Measurements from ENCODE around the gene ITGAD.

ITGAD gene

GRCh38 chr16:31365131-31365865 lies 27.8 kb upstream of the ITGAD start:
- H3K79me2 ChIP-seq (ENCODE audit: low read length): no peaks in the 10 kb centered on the region
- peaks cover 6% of the 10 kb centered on the region for H3K36me3 ChIP-seq (replicated peaks; ENCODE audit: low read depth, low read length)
- H2AFZ ChIP-seq (ENCODE audit: low read depth, low read length): no peak overlapping the region
- TF ChIP-seq EZH2phosphoT487 (IDR thresholded peaks at IDR 0.05; ENCODE audit: low read depth) (no peak), CTCF (IDR thresholded peaks at IDR 0.05; ENCODE audit: low read depth, low read length) (no peak)
- no peak overlapping the region for H3K27ac ChIP-seq (ENCODE audit: low read length)
- H3K27me3 ChIP-seq (ENCODE audit: low read depth, low read length): no peaks in the 10 kb centered on the region
- H3K9ac ChIP-seq (ENCODE audit: low read length): no peak overlapping the region
- no peak overlapping the region for H3K4me2 ChIP-seq (ENCODE audit: low read length)
- no peaks in the 10 kb centered on the region for H3K4me1 ChIP-seq (ENCODE audit: low read length)
- H3K4me3 ChIP-seq (ENCODE audit: low read length): no peak overlapping the region
- no peaks in the 10 kb centered on the region for H3K9me3 ChIP-seq (ENCODE audit: insufficient read depth, low read length)
- H4K20me1 ChIP-seq (ENCODE audit: insufficient read depth, low read length): no peaks in the 10 kb centered on the region

GRCh38 chr16:31367853-31368252 lies 25.3 kb upstream of the ITGAD start:
- TF ChIP-seq CTCF (IDR thresholded peaks at IDR 0.05; ENCODE audit: low read depth, low read length) (no peak), EZH2phosphoT487 (IDR thresholded peaks at IDR 0.05; ENCODE audit: low read depth) (no peak)
- no peaks in the 10 kb centered on the region for H3K27me3 ChIP-seq (ENCODE audit: low read depth, low read length)
- H3K4me1 ChIP-seq (ENCODE audit: low read length): no peaks in the 10 kb centered on the region
- H3K4me3 ChIP-seq (ENCODE audit: low read length): no peak overlapping the region
- H3K9ac ChIP-seq (ENCODE audit: low read length): no peak overlapping the region
- H3K9me3 ChIP-seq (ENCODE audit: insufficient read depth, low read length): no peaks in the 10 kb centered on the region
- no peak overlapping the region for H3K27ac ChIP-seq (ENCODE audit: low read length)
- no peak overlapping the region for H2AFZ ChIP-seq (ENCODE audit: low read depth, low read length)
- H3K36me3 ChIP-seq (replicated peaks; ENCODE audit: low read depth, low read length): peaks cover 9% of the 10 kb centered on the region
- H3K79me2 ChIP-seq (ENCODE audit: low read length): no peaks in the 10 kb centered on the region
- no peaks in the 10 kb centered on the region for H4K20me1 ChIP-seq (ENCODE audit: insufficient read depth, low read length)
- no peak overlapping the region for H3K4me2 ChIP-seq (ENCODE audit: low read length)

- TF ChIP-seq EZH2phosphoT487 (IDR thresholded peaks at IDR 0.05; ENCODE audit: low read depth): no peak
- TF ChIP-seq CTCF (IDR thresholded peaks at IDR 0.05; ENCODE audit: low read depth, low read length): no peak
- no peaks in the 10 kb centered on the region for H3K79me2 ChIP-seq (ENCODE audit: low read length)
- H3K4me2 ChIP-seq (ENCODE audit: low read length): no peak overlapping the region
- 0 out of 2 replicates have a peak, but pooled peaks cover 3% of the 10 kb centered on the region for H3K9me3 ChIP-seq (ENCODE audit: insufficient read depth, low read length)
- H2AFZ ChIP-seq (ENCODE audit: low read depth, low read length): no peak overlapping the region
- no peaks in the 10 kb centered on the region for H4K20me1 ChIP-seq (ENCODE audit: insufficient read depth, low read length)
- no peak overlapping the region for H3K4me3 ChIP-seq (ENCODE audit: low read length)
- H3K4me1 ChIP-seq (ENCODE audit: low read length): no peaks in the 10 kb centered on the region
- H3K27ac ChIP-seq (ENCODE audit: low read length): no peak overlapping the region
- H3K27me3 ChIP-seq (ENCODE audit: low read depth, low read length): no peaks in the 10 kb centered on the region
- no peak overlapping the region for H3K9ac ChIP-seq (ENCODE audit: low read length)
- H3K36me3 ChIP-seq (replicated peaks; ENCODE audit: low read depth, low read length): peaks cover 16% of the 10 kb centered on the region
These were observed 22.1 kb upstream of the ITGAD start for GRCh38 chr16:31371008-31371407.

- H3K9me3 ChIP-seq (ENCODE audit: insufficient read depth, low read length): 0 out of 2 replicates have a peak, but pooled peaks cover 3% of the 10 kb centered on the region
- no peak overlapping the region for H3K27ac ChIP-seq (ENCODE audit: low read length)
- H3K4me1 ChIP-seq (ENCODE audit: low read length): peaks cover 8% of the 10 kb centered on the region
- H3K4me2 ChIP-seq (ENCODE audit: low read length): no peak overlapping the region
- no peaks in the 10 kb centered on the region for H4K20me1 ChIP-seq (ENCODE audit: insufficient read depth, low read length)
- no peak overlapping the region for H2AFZ ChIP-seq (ENCODE audit: low read depth, low read length)
- H3K4me3 ChIP-seq (ENCODE audit: low read length): no peak overlapping the region
- no peaks in the 10 kb centered on the region for H3K27me3 ChIP-seq (ENCODE audit: low read depth, low read length)
- no peaks in the 10 kb centered on the region for H3K79me2 ChIP-seq (ENCODE audit: low read length)
- no peak overlapping the region for H3K9ac ChIP-seq (ENCODE audit: low read length)
- peaks cover 17% of the 10 kb centered on the region for H3K36me3 ChIP-seq (replicated peaks; ENCODE audit: low read depth, low read length)
- TF ChIP-seq EZH2phosphoT487 (IDR thresholded peaks at IDR 0.05; ENCODE audit: low read depth) (no peak), CTCF (IDR thresholded peaks at IDR 0.05; ENCODE audit: low read depth, low read length) (no peak)
These were observed 21.3 kb upstream of the ITGAD start for GRCh38 chr16:31371619-31372484.

All from OCI-LY3 (cell line).